HG03354 (cell line): Measurements from ENCODE around the gene PCNX1.

Experiments used
- ATAC-seq: cut with Tn5 transposase; IDR thresholded peaks from one replicate; pipeline ENCODE4 v1.9.1; 2021; ENCODE audit warnings: mild to moderate bottlenecking; ENCODE audit not compliant: unreplicated experiment, poor library complexity, severe bottlenecking

The PCNX1 gene

GRCh38 chr14:70887737-70888499 lies 19.3 kb upstream of the PCNX1 start:
- no peak for ATAC-seq

GRCh38 chr14:70888681-70889175 lies 18.5 kb upstream of the PCNX1 start:
- no peak for ATAC-seq

GRCh38 chr14:70889555-70889954 lies 17.7 kb upstream of the PCNX1 start:
- ATAC-seq = no peak

- ATAC-seq = no peak
Measured at GRCh38 chr14:70890826-70891659, 16.2 kb upstream of the PCNX1 start.

GRCh38 chr14:70891737-70892136 lies 15.5 kb upstream of the PCNX1 start:
- ATAC-seq = no peak

- no peak for ATAC-seq
Measured at GRCh38 chr14:70893062-70893845, 14.0 kb upstream of the PCNX1 start.

- ATAC-seq = no peak
Measured at GRCh38 chr14:70893858-70894291, 13.4 kb upstream of the PCNX1 start.

GRCh38 chr14:70894868-70895267 lies 12.4 kb upstream of the PCNX1 start:
- no peak for ATAC-seq

- no peak for ATAC-seq
Measured at GRCh38 chr14:70896317-70896716, 10.9 kb upstream of the PCNX1 start.

GRCh38 chr14:70896981-70897380 lies 10.3 kb upstream of the PCNX1 start:
- no peak for ATAC-seq

GRCh38 chr14:70897464-70897863 lies 9.8 kb upstream of the PCNX1 start:
- no peak for ATAC-seq

GRCh38 chr14:70898111-70898745 lies 9.0 kb upstream of the PCNX1 start:
- no peak for ATAC-seq

- ATAC-seq = no peak
Measured at GRCh38 chr14:70901269-70901668, 6.0 kb upstream of the PCNX1 start.

GRCh38 chr14:70902184-70902583 lies 5.1 kb upstream of the PCNX1 start:
- no peak for ATAC-seq

GRCh38 chr14:70904373-70904772 lies 2.9 kb upstream of the PCNX1 start:
- no peak for ATAC-seq

GRCh38 chr14:70905301-70905700 lies 2.0 kb upstream of the PCNX1 start:
- ATAC-seq = no peak

- ATAC-seq = peak; percentile 2
Measured at GRCh38 chr14:70906793-70907175, 475 bp upstream of the PCNX1 start.

- peak; percentile 39 for ATAC-seq
Measured at GRCh38 chr14:70907996-70908934, 1.0 kb downstream of the PCNX1 start.
